SK-N-SH treated with all-trans-retinoic acid at 6 μM for 48 hours (cell line): ENCODE results near the gene COG8.
A peak's percentile ranks its signal among the peaks of the same experiment; 100 is the strongest.

Source experiments
- ATAC-seq: fragments of 200-7000 bp; cut with Tn5 transposase; 3 replicates; pipeline ENCODE4 v1.9.1; 2020; ENCODE audit warnings: mild to moderate bottlenecking, moderate library complexity
- ARNTL ChIP-seq: fragments of 450-650 bp; formaldehyde crosslinking; IDR thresholded peaks from 2 replicates; pipeline ENCODE4 v1.5.0; 2020; ENCODE audit warnings: low read depth, mild to moderate bottlenecking, moderate library complexity, borderline replicate concordance
- BACH2 ChIP-seq: fragments of 250-450 bp; sonication (Bioruptor Pico); IDR thresholded peaks from 2 replicates; pipeline ENCODE4 v1.9.0; 2021; ENCODE audit warnings: mild to moderate bottlenecking, borderline replicate concordance
- CREB5 ChIP-seq: fragments of 250-450 bp; sonication (Bioruptor Pico); IDR thresholded peaks from 2 replicates; pipeline ENCODE4 v1.5.1; 2020; ENCODE audit warnings: low read depth, mild to moderate bottlenecking, moderate library complexity
- CSDC2 ChIP-seq: fragments of 250-450 bp; sonication (Bioruptor Pico); IDR thresholded peaks from 2 replicates; pipeline ENCODE4 v1.5.0; 2020; ENCODE audit warnings: mild to moderate bottlenecking, moderate library complexity
- CSRNP3 ChIP-seq: fragments of 250-450 bp; sonication (Bioruptor Pico); IDR thresholded peaks from 2 replicates; pipeline ENCODE4 v1.5.1; 2021; ENCODE audit warnings: mild to moderate bottlenecking, moderate library complexity
- ESRRG ChIP-seq: fragments of 250-450 bp; sonication (Bioruptor Pico); IDR thresholded peaks from 2 replicates; pipeline ENCODE4 v1.6.1; 2021; ENCODE audit warnings: mild to moderate bottlenecking
- ISL1 ChIP-seq: fragments of 250-450 bp; sonication (Bioruptor Pico); IDR thresholded peaks from 2 replicates; pipeline ENCODE4 v2.1.2; 2022; ENCODE audit warnings: mild to moderate bottlenecking, moderate library complexity
- OSR1 ChIP-seq: fragments of 250-450 bp; sonication (Bioruptor Pico); IDR thresholded peaks from 2 replicates; pipeline ENCODE4 v1.8.0; 2022; ENCODE audit warnings: moderate library complexity, mild to moderate bottlenecking, inconsistent platforms
- PATZ1 ChIP-seq: fragments of 250-450 bp; sonication (Bioruptor Pico); IDR thresholded peaks from 2 replicates; pipeline ENCODE4 v1.8.0; 2020; ENCODE audit warnings: mild to moderate bottlenecking, moderate library complexity, borderline replicate concordance
- POU6F1 ChIP-seq: fragments of 250-450 bp; sonication (Bioruptor Pico); IDR thresholded peaks from 2 replicates; pipeline ENCODE4 v1.8.0; 2021; ENCODE audit warnings: low read depth, mild to moderate bottlenecking, moderate library complexity, borderline replicate concordance
- PPARA ChIP-seq: fragments of 250-450 bp; sonication (Bioruptor Pico); IDR thresholded peaks from 2 replicates; pipeline ENCODE4 v1.5.0; 2020; ENCODE audit warnings: mild to moderate bottlenecking, borderline replicate concordance
- RARB ChIP-seq: fragments of 250-450 bp; sonication (Bioruptor Pico); IDR thresholded peaks from 2 replicates; pipeline ENCODE4 v1.8.0; 2021; ENCODE audit warnings: mild to moderate bottlenecking, moderate library complexity
- SNAI2 ChIP-seq: fragments of 250-450 bp; sonication (Bioruptor Pico); IDR thresholded peaks from 2 replicates; pipeline ENCODE4 v1.5.0; 2020; ENCODE audit warnings: mild to moderate bottlenecking, moderate library complexity
- TCF4 ChIP-seq: fragments of 250-450 bp; sonication (Bioruptor Pico); IDR thresholded peaks from 2 replicates; pipeline ENCODE4 v1.8.0; 2021; ENCODE audit warnings: mild to moderate bottlenecking, moderate library complexity, borderline replicate concordance
- TOX ChIP-seq: fragments of 250-450 bp; sonication (Bioruptor Pico); IDR thresholded peaks from 2 replicates; pipeline ENCODE4 v1.8.0; 2021; ENCODE audit warnings: mild to moderate bottlenecking, moderate library complexity, borderline replicate concordance
- TSHZ2 ChIP-seq: fragments of 250-450 bp; sonication (Bioruptor Pico); IDR thresholded peaks from 2 replicates; pipeline ENCODE4 v1.5.0; 2020; ENCODE audit warnings: mild to moderate bottlenecking, moderate library complexity
- ZC3H10 ChIP-seq: fragments of 250-450 bp; sonication (Bioruptor Pico); IDR thresholded peaks from 2 replicates; pipeline ENCODE4 v1.5.1; 2021; ENCODE audit warnings: mild to moderate bottlenecking, moderate library complexity
- ZFP30 ChIP-seq: fragments of 450-650 bp; formaldehyde crosslinking; IDR thresholded peaks from 2 replicates; pipeline ENCODE4 v1.5.0; 2022; ENCODE audit warnings: mild to moderate bottlenecking, moderate library complexity
- ZNF565 ChIP-seq: fragments of 450-650 bp; formaldehyde crosslinking; conservative IDR thresholded peaks from 2 replicates; pipeline ENCODE4 v1.5.0; 2020; ENCODE audit warnings: low read depth, mild to moderate bottlenecking, moderate library complexity
- ZNF70 ChIP-seq: fragments of 450-650 bp; formaldehyde crosslinking; IDR thresholded peaks from 2 replicates; pipeline ENCODE4 v1.5.0; 2020; ENCODE audit warnings: mild to moderate bottlenecking, moderate library complexity
- ZNF8 ChIP-seq: fragments of 450-650 bp; formaldehyde crosslinking; IDR thresholded peaks from 2 replicates; pipeline ENCODE4 v1.5.0; 2020; ENCODE audit warnings: mild to moderate bottlenecking, moderate library complexity

The COG8 gene

GRCh38 chr16:69310653-69311532, 28.5 kb downstream of the COG8 start, which contains the start of gene VPS4A:
Gene VPS4A, plus strand, starts transcription at chr16:69311350. Its CDS starts 162 bp downstream, at chr16:69311512.
- TF ChIP-seq TCF4 (no peak), TSHZ2 (no peak), RARB (CRISPR knock-in tag) (no peak), PATZ1 (CRISPR knock-in tag) (no peak), SNAI2 (CRISPR knock-in tag) (no peak), ZNF8 (CRISPR knock-in tag) (no peak), OSR1 (no peak), ESRRG (CRISPR knock-in tag) (no peak), ZFP30 (no peak), CSDC2 (CRISPR knock-in tag) (no peak), BACH2 (CRISPR knock-in tag) (no peak), POU6F1 (CRISPR knock-in tag) (no peak), PPARA (CRISPR knock-in tag) (no peak), CSRNP3 (CRISPR knock-in tag) (no peak), ARNTL (CRISPR knock-in tag) (no peak), TOX (CRISPR knock-in tag) (no peak), ZNF565 (no peak)
- TF ChIP-seq, all 23 proteins: peak for 0
- peak; percentile 95 for ATAC-seq

- no peak for ATAC-seq
- TF ChIP-seq OSR1, result no peak
These were observed 30.0 kb downstream of the COG8 start for GRCh38 chr16:69309316-69309715.

GRCh38 chr16:69307856-69308255, 31.5 kb downstream of the COG8 start:
- no peak for ATAC-seq
- TF ChIP-seq ARNTL (CRISPR knock-in tag), result no peak
- TF ChIP-seq RARB (CRISPR knock-in tag), result no peak
- no peak for TF ChIP-seq CREB5
- no peak for TF ChIP-seq ZNF70 (CRISPR knock-in tag)
- no peak for TF ChIP-seq SNAI2 (CRISPR knock-in tag)
- no peak for TF ChIP-seq ISL1 (CRISPR knock-in tag)
- no peak for TF ChIP-seq CSRNP3 (CRISPR knock-in tag)
- no peak for TF ChIP-seq ESRRG (CRISPR knock-in tag)
- TF ChIP-seq PATZ1 (CRISPR knock-in tag), result no peak
- no peak for TF ChIP-seq PPARA (CRISPR knock-in tag)
- TF ChIP-seq ZFP30, result no peak
- TF ChIP-seq CSDC2 (CRISPR knock-in tag), result no peak
- no peak for TF ChIP-seq ZC3H10
